ENCODE data around the gene ETF1.
A peak's percentile ranks its signal among the peaks of the same experiment; 100 is the strongest.

Gene ETF1

DNA sequence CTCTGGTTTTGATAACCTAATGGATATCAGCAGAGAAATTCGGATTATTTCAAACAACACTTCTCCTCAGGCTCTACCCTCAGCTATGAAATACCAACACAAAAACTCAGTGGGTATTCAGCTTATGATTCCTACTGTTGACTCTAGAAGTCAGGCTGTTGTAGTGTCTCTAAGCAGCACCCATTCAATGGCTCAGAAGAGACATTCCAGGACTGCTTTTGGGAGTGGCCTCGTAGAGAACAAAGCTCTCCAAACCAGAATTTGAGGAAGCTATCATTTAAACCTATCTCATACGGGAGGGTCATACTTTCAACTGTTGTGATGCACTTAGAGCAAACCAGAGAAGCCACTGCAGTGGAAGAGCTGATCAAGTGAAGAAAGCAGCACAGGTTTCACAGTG is 34.1 kb downstream of the ETF1 start:
- no peak for TF ChIP-seq SIN3A (IDR thresholded peaks at IDR 0.05; ENCODE audit: borderline replicate concordance, insufficient read depth, low read length)
- TF ChIP-seq POLR2AphosphoS5 (IDR thresholded peaks at IDR 0.05; ENCODE audit: low read depth, low read length), result no peak
- TF ChIP-seq, protein P1, sequence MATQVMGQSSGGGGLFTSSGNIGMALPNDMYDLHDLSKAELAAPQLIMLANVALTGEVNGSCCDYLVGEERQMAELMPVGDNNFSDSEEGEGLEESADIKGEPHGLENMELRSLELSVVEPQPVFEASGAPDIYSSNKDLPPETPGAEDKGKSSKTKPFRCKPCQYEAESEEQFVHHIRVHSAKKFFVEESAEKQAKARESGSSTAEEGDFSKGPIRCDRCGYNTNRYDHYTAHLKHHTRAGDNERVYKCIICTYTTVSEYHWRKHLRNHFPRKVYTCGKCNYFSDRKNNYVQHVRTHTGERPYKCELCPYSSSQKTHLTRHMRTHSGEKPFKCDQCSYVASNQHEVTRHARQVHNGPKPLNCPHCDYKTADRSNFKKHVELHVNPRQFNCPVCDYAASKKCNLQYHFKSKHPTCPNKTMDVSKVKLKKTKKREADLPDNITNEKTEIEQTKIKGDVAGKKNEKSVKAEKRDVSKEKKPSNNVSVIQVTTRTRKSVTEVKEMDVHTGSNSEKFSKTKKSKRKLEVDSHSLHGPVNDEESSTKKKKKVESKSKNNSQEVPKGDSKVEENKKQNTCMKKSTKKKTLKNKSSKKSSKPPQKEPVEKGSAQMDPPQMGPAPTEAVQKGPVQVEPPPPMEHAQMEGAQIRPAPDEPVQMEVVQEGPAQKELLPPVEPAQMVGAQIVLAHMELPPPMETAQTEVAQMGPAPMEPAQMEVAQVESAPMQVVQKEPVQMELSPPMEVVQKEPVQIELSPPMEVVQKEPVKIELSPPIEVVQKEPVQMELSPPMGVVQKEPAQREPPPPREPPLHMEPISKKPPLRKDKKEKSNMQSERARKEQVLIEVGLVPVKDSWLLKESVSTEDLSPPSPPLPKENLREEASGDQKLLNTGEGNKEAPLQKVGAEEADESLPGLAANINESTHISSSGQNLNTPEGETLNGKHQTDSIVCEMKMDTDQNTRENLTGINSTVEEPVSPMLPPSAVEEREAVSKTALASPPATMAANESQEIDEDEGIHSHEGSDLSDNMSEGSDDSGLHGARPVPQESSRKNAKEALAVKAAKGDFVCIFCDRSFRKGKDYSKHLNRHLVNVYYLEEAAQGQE (IDR thresholded peaks at IDR 0.05; ENCODE audit: insufficient read depth in 1 of 2, low read depth in 2 of 2, low read length in 2 of 2), result no peak
- TF ChIP-seq FOXP2 (optimal IDR thresholded peaks at IDR 0.05; ENCODE audit: borderline replicate concordance, extremely low read depth, extremely low read length, insufficient read depth), result no peak
- TF ChIP-seq TAF1 (IDR thresholded peaks at IDR 0.05; ENCODE audit: borderline replicate concordance, insufficient read depth, low read length), result no peak

DNA sequence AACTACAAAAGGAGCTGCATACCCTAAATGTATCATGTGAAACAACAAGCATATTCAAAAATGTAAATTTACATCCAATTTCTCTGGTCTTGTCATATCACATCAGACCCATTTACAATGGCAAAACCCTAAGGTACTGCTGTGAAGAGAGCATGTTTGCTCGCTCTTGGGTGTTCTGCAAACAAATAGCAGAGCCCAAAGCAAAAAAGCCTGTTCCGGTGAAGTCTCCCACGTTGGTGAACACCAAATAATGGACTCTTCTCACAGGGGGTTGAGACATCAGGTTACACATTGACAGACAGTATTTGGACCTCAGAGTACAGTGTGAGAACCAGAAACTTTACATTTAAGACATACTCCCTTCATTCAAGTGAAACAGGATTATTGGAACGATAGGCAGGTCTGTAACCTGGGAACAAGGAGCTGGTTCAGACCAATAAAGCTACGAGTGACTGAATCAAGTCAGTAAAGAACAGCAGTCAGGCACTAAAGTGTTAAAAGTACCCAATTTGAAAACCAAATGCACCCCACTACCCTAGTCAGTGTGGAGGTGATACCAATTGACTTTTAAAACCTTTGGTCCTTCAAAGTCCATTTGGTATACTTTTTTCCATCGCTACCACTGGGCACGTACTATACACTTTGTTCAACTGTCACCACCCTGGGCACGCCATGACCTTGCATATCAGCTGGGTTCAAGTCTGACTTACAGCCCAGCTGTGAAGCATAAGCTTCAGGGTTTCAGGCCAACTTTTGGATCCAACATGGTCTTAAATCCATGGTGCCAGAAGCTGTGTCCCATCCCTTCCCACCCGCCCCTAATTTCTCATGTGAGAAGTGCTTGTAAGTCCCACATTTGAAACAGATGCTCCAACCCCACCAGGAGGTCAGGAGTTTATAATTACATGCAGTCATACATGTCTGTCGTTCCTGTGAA is 36.4 kb downstream of the ETF1 start:
- TF ChIP-seq POLR2AphosphoS5 (IDR thresholded peaks at IDR 0.05; ENCODE audit: low read depth, low read length) (no peak), FOXP2 (optimal IDR thresholded peaks at IDR 0.05; ENCODE audit: borderline replicate concordance, extremely low read depth, extremely low read length, insufficient read depth) (no peak), TAF1 (IDR thresholded peaks at IDR 0.05; ENCODE audit: borderline replicate concordance, insufficient read depth, low read length) (no peak), SIN3A (IDR thresholded peaks at IDR 0.05; ENCODE audit: borderline replicate concordance, insufficient read depth, low read length) (no peak)
- TF ChIP-seq, protein P1 (IDR thresholded peaks at IDR 0.05; ENCODE audit: insufficient read depth in 1 of 2, low read depth in 2 of 2, low read length in 2 of 2), result no peak

DNA sequence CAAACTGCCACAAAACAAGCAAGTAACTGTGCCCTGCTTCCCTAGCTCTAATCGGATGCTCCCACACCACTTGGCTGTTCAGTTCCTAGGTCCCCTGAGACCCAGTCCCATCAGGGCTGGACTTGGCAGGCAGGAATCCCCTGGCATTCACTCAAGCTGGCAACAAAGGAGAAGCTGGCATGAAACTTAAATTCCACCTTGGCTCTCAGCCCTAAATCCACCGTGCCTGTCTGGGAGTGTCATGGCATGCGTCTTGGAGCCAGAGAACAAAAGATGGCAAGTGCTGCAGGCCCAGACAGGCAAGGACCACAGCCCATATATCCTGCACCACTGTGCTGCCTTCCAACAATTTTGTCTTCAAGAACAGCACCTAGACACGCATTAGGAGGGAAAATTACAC is 38.2 kb downstream of the ETF1 start:
- TF ChIP-seq SIN3A (IDR thresholded peaks at IDR 0.05; ENCODE audit: borderline replicate concordance, insufficient read depth, low read length) (no peak), TAF1 (IDR thresholded peaks at IDR 0.05; ENCODE audit: borderline replicate concordance, insufficient read depth, low read length) (no peak), POLR2AphosphoS5 (IDR thresholded peaks at IDR 0.05; ENCODE audit: low read depth, low read length) (no peak), FOXP2 (optimal IDR thresholded peaks at IDR 0.05; ENCODE audit: borderline replicate concordance, extremely low read depth, extremely low read length, insufficient read depth) (no peak)
- TF ChIP-seq, protein P1 (IDR thresholded peaks at IDR 0.05; ENCODE audit: insufficient read depth in 1 of 2, low read depth in 2 of 2, low read length in 2 of 2), result no peak

DNA sequence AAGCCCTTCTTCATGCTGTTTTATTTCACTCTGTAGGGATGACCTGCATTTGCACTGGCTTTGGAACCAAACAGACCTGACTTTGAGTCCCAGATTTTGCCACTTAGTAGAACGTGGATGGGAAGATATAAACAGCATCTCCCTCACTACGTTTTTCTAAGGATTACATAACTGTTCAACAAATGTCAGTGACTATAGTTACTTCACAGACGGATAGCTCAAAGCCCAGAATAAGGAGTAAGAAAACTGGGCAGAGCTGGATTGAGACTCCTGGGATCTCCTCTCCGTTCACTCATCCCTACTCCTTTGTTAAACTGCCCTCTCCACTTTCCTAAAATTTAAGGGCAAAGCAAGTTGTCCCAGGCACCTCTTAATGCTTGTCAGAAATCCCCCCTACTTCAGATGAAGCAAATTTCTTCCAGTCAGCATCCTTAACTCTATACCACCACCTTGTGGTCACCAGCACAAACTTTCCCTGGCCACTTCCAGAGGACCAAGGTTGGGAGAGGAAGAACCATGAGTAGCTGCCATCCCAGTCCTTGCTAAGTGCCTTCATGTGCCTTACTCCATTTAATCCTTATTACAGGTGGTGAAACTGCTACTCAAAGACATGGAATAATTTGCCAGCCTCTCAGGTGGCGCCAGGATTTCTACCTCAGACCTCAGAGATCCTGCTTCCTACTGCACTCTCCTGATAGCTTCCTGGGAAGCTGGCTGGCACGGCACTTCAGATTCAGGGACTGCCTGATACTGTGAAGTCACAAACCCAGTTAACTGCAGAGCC is 39.4 kb downstream of the ETF1 start:
- no peak for TF ChIP-seq SIN3A (IDR thresholded peaks at IDR 0.05; ENCODE audit: borderline replicate concordance, insufficient read depth, low read length)
- 0 out of 2 replicates have a peak, but pooled peaks have one; percentile 14 for TF ChIP-seq POLR2AphosphoS5 (IDR thresholded peaks at IDR 0.05; ENCODE audit: low read depth, low read length)

DNA sequence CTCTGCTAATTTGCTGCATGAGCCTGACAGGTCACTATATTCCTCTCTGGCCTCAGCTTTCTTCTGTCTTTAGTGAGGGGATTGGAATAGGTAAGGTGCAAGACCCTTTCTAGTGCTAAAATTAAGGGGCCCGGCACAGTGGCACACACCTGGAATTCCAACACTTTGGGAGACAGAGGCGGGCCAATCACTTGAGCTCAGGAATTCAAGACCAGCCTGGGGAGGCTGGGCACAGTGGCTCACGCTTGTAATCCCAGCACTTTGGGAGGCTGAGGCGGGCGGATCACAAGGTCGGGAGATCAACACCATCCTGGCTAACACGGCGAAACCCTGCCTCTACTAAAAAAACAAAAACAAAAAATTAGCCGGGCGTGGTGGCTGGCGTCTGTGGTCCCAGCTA is 40.5 kb downstream of the ETF1 start:
- TF ChIP-seq FOXP2 (optimal IDR thresholded peaks at IDR 0.05; ENCODE audit: borderline replicate concordance, extremely low read depth, extremely low read length, insufficient read depth) (no peak), SIN3A (IDR thresholded peaks at IDR 0.05; ENCODE audit: borderline replicate concordance, insufficient read depth, low read length) (no peak), TAF1 (IDR thresholded peaks at IDR 0.05; ENCODE audit: borderline replicate concordance, insufficient read depth, low read length) (no peak), POLR2AphosphoS5 (IDR thresholded peaks at IDR 0.05; ENCODE audit: low read depth, low read length) (no peak)
